Activated CD4-positive, alpha-beta T cell treated with anti-CD3 and anti-CD28 coated beads for 4 hours (primary cell): ENCODE measurements around the gene CCDC185.
"Not testable (repeated sequence)": the region's sequence is repeated elsewhere in the genome, so short reads cannot be mapped to it uniquely, and the experiment has no call there.

ENCODE experiments used
- DNase-seq, 2 donors: peaks; one replicate each; pipeline ENCODE4 v3.0.0-alpha.2; 2020

CCDC185 gene

DNA sequence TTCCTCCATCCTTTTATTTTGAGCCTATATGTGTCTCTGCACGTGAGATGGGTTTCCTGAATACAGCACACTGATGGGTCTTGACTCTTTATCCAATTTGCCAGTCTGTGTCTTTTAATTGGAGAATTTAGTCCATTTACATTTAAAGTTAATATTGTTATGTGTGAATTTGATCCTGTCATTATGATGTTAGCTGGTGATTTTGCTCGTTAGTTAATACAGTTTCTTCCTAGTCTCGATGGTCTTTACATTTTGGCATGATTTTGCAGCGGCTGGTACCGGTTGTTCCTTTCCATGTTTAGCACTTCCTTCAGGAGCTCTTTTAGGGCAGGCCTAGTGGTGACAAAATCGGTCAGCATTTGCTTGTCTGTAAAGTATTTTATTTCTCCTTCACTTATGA lies 6.2 kb downstream of the CCDC185 start:
- not testable (repeated sequence) for DNase-seq

DNA sequence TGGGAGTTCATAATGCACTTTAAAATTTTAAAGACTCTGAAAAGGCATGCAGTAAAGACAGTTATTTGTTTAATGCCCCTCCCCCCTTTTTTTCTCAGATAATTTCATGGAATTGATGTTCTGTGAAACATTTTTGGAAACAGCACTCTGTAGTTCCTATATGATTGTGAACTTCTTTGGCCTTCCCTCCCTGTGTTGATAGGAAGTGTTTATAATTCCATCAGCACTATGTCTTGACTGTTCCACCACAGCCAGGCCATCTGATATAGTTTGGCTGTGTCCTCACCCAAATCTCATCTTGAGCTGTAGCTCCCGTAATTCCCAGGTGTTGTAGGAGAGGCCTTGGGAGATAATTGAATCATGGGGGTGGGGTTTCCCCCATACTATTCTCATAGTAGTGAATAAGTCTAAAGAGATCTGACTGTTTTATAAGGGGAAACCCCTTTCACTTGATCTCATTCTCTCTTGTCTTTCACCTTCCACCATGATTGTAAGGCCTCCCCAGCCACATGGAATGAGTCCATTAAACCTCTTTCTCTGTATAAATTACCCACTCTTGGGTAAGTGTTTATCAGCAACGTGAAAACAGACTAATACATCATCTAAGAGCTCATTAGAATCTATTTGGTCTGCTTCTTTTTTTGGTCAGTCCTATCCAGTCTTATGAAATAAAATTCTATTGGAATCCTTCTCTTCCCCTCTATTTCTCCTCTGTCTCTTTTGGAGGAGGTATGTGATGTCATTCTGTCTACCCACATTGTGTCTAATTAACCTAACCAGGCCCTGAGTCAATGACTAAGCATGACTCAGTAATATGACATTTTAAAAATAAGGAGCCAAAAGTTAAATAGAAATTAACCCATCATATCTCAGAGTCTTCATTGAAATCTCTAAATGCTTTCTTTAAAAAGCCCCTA lies 8.9 kb downstream of the CCDC185 start:
- no peak for DNase-seq

- DNase-seq: no peak
Measured at GRCh38 chr1:223402790-223403142, 9.6 kb downstream of the CCDC185 start.

DNA sequence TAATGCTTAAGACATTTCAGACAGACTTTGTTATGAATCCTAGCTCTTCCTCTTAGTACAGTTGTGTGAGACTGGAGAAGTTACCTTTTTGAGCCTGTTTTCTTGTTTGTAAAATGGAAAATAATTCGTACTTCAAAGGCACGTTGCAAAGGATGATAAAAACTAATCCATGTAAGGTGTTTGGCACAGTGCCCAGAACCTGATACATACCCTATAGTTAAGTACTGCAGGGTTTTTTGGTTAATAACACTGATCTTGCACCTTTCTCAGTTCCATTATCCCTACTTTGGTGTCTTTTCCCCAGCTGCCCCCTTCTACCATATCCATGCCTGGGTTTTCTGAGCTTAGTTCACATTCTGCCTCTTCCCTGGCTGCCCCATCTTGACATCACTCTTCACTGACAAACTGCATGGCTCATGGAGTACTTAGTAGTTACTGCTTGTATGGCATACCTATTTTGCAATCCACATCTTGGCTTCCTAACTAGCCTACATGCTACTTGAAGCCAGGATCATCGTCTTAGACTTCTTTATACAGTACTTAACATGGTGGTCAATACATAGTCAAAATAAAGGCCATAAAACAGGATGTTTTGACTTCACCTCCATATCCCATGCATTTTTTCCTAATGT lies 10.1 kb downstream of the CCDC185 start:
- DNase-seq: no peak

- DNase-seq: peak in 1 of 2 donors; percentile 6
Measured at GRCh38 chr1:223405507-223405906, 12.3 kb downstream of the CCDC185 start.

DNA sequence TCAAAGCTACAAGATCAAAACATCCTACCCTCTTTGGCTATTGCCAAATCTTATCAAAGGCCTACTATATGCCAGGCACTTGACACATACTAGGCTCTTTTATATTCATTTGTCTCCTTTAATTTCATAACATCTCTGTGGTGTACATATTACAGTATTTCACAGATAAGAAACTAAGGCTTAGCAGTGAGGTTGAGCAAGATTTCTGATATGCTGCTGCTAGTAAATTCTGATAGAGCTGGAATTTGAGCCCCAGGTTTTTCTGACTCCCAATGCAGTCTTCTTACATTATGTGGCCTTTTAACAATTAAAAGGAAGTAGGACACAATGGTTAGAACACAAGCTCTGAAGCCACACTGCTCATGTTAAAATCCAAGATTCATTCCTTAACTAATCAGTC lies 16.8 kb downstream of the CCDC185 start:
- no peak for DNase-seq

DNA sequence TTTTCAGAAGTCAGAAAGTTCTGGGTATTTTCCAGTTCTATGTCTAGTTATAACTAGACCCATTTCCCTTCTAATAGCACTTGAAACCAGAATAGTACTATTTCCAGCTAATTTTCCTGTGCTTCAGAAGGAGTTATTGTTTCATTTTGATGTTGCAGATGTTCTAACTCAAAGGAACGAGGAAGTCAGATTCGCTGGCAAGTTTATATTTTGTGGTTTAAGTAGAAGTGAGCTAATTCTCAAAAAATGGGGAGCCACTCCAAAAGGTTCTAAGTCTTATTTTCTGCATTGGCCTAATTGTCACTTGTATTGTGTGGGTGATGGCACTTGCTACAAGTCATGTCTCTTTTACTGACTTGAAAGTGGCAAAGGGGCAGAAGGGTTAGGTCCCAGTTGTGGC lies 18.1 kb downstream of the CCDC185 start:
- DNase-seq: no peak

DNA sequence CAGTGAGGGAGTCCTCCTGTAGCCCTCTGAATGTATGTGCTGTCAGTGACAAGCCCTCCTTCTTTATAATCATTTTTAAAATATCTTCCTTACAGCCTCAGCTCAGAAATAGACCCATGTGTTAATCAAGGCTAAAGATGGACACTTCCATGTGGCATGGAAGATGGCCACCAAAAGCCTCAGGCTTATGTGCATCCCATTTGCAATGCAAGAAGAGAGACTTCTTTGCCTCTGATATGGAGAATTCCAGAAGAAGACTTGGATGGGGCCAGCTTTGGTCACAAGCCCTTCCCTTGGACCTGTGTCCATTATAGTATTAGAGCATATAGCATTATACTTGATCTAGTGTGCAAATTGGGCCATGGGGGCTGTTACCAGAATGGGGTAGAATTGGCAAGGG lies 18.5 kb downstream of the CCDC185 start:
- DNase-seq: no peak

DNA sequence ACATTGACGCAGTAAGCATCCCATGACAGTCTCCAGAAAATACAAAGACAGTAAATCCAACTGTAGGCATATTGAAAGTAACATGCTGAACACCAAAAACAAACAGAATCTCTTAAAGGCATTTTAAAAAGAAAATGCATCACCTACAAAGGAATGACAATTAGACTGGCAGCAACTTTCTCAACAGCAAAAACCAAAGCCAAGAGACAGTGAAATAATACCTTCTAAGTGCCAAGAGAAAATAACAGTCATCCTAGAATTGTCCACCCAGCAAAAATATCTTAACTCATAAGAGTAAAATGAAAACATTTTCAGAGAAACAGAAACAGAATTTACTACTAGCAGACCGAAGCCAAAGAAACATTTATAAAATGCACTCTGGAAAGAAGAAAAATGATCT lies 20.0 kb downstream of the CCDC185 start:
- no peak for DNase-seq

- no peak for DNase-seq
Measured at GRCh38 chr1:223417444-223417843, 24.2 kb downstream of the CCDC185 start.

GRCh38 chr1:223417903-223418663 lies 24.9 kb downstream of the CCDC185 start:
- no peak for DNase-seq

DNA sequence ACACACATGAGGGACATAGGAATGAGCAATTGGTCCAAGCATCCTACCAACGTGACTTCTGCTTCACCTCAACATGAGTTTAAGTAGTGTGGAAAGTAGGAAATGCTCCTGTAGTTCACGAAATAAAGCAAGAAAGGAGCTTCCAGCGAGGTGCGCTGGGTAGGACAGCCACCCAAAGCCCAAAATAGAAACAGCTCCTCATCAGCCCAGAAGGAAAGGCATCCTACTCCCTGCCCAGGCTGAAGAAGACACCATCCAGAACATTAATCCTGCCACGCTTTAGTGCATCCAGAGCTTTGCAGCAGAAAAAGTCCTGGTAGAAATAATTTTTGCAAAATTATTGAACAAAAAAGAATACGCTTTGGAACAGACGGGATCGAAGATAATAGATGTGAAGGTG lies 25.9 kb downstream of the CCDC185 start:
- DNase-seq: no peak

DNA sequence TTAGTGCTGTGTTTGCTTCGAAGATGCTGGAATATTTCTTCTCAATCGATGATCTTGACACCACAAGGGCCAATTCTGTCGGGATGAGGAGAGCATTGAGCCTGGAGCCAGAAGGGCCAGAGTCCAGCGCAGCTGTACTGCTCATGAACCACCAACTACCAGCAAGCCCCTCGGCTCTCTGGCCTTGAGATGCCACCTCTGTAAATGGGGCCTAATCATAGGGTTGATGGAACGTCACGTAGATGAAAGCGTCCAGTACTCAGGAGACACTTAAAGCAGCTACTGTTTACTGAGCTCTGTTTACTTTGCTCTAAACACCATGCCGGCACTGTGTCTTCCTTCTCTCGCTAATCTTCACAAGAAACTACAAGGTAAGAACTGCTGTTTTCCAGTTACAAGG lies 26.3 kb downstream of the CCDC185 start:
- no peak for DNase-seq

GRCh38 chr1:223421025-223421424 lies 27.8 kb downstream of the CCDC185 start:
- no peak for DNase-seq

- DNase-seq: no peak
Measured at GRCh38 chr1:223421676-223422075, 28.5 kb downstream of the CCDC185 start.

DNA sequence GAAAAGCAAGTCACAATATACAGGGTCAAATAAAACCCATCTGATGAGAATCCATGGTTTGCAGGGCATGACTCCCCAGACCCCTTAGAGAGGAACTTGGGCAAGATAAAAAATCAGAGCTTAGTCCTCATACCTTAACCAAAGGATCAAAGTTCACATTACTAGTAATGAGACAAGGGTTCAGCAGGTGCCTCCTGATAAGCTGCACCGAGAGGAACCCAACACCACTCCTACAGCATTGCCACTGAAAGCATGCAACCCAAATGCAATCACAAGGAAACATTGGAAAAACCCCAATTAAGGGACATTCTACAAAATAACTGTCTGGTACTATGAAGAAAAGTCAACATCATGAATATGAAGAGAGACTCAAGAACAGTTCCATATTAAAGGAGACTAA lies 29.7 kb downstream of the CCDC185 start:
- DNase-seq: no peak

DNA sequence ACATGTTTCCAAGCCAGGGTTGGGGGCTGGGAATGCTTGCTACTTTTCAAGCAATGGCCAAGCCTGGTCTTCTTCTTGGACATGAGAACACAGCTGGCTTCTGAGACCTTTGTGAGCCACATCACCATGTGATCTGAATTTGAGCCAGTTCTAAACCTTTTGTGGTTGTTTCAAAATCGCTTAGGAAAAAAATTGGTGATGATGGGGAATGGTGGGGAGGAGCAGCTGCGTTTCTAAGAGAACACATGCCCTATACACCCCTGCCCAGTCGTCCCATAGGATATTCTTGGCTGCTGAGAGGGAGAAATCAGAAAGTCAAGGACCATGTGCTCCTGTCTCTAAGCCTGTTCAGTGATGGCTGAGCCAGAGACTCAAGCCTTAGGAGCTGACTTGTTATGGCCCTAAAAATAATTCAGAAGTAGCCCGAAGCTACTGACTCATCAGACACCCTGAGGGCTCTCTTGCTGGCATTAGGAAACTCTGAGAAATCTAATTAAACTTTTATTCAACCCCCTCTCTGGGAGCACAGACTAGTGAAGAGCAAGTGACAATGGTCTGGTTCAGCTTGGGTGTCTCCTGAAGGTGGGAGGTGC lies 30.5 kb downstream of the CCDC185 start:
- DNase-seq: no peak

- DNase-seq: no peak
Measured at GRCh38 chr1:223425550-223425949, 32.3 kb downstream of the CCDC185 start.

- no peak for DNase-seq
Measured at GRCh38 chr1:223426936-223427335, 33.7 kb downstream of the CCDC185 start.

DNA sequence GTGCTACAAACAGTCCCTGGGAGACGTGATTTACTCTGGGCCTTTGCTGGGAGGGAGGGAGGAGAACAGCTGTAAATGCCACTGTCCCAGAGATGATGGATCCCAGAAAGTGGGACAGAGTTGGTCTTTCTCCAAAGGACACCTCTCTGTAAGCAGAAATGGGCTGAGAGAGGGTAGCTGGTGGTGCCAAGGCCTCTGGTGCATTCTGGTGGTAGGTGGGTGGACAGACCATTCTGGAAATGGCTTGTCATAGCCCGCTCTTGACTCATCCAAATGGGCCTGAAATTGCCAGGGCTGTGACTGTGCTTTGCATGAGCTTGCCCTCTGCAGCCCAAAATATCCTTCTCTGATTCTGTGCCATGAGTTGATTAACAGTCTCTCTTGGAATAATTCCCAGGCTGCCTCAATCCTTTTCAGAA lies 36.1 kb downstream of the CCDC185 start:
- DNase-seq: no peak

- no peak for DNase-seq
Measured at GRCh38 chr1:223429821-223430220, 36.6 kb downstream of the CCDC185 start.

GRCh38 chr1:223430236-223430635 lies 37.0 kb downstream of the CCDC185 start:
- DNase-seq: no peak

GRCh38 chr1:223437151-223437550 lies 43.9 kb downstream of the CCDC185 start:
- no peak for DNase-seq
